OCI-LY1 (cell line): Measurements from ENCODE around the gene KLK13.

Experiments used
- H2AFZ ChIP-seq: fragments of 200-600 bp; sonication (generic), shearing (Covaris generic); 2 replicates; pipeline ENCODE4 v1.6.0; 2014; ENCODE audit warnings: antibody characterized with exemption, mild to moderate bottlenecking, low read length
- H3F3A ChIP-seq: fragments of 200-600 bp; sonication (generic), shearing (Covaris generic); 2 replicates; pipeline ENCODE4 v1.6.0; 2014; ENCODE audit warnings: mild to moderate bottlenecking, antibody characterized with exemption, low read length, moderate library complexity; ENCODE audit not compliant: insufficient read depth
- H3K27ac ChIP-seq: fragments of 200-600 bp; sonication (generic); 2 replicates; pipeline ENCODE4 v1.5.1; 2014; ENCODE audit warnings: low read length, mixed run types, mild to moderate bottlenecking, low read depth; ENCODE audit not compliant: poor library complexity, severe bottlenecking
- H3K27me3 ChIP-seq: fragments of 200-600 bp; sonication (generic); 2 replicates; pipeline ENCODE4 v1.6.0; 2014; ENCODE audit warnings: antibody characterized with exemption, mild to moderate bottlenecking, low read length, moderate library complexity; ENCODE audit not compliant: insufficient read depth
- H3K36me3 ChIP-seq: fragments of 200-600 bp; sonication (generic); 2 replicates; pipeline ENCODE4 v1.6.1; 2014; ENCODE audit warnings: mild to moderate bottlenecking, antibody characterized with exemption, low read length, moderate library complexity, mixed read lengths; ENCODE audit not compliant: insufficient read depth
- H3K4me1 ChIP-seq: fragments of 200-600 bp; sonication (generic); 2 replicates; pipeline ENCODE4 v1.5.1; 2014; ENCODE audit warnings: mild to moderate bottlenecking, low read length, moderate library complexity; ENCODE audit not compliant: insufficient read depth, severe bottlenecking
- H3K4me2 ChIP-seq: fragments of 200-600 bp; sonication (generic), shearing (Covaris generic); 2 replicates; pipeline ENCODE4 v1.6.1; 2014; ENCODE audit warnings: low read length
- H3K4me3 ChIP-seq: fragments of 200-600 bp; sonication (generic); 2 replicates; pipeline ENCODE4 v1.5.1; 2014; ENCODE audit warnings: low read length, low read depth, mild to moderate bottlenecking, mixed read lengths; ENCODE audit not compliant: poor library complexity, severe bottlenecking
- H3K79me2 ChIP-seq: fragments of 200-600 bp; shearing (Covaris generic); 2 replicates; pipeline ENCODE4 v1.6.1; 2016; ENCODE audit warnings: mixed run types, low read length, mixed read lengths; ENCODE audit not compliant: insufficient read depth
- H3K9ac ChIP-seq: fragments of 200-600 bp; sonication (generic), shearing (Covaris generic); 2 replicates; pipeline ENCODE4 v1.6.1; 2014; ENCODE audit warnings: mild to moderate bottlenecking, low read length, mixed read lengths
- H3K9me2 ChIP-seq: fragments of 200-600 bp; sonication (generic), shearing (Covaris generic); 2 replicates; pipeline ENCODE4 v1.6.1; 2014; ENCODE audit warnings: low read depth, mild to moderate bottlenecking, low read length, mixed read lengths
- H3K9me3 ChIP-seq: fragments of 200-600 bp; shearing (Covaris generic); 2 replicates; pipeline ENCODE4 v1.6.1; 2014; ENCODE audit warnings: low read length, mixed read lengths
- H4K20me1 ChIP-seq: fragments of 200-600 bp; sonication (generic), shearing (Covaris generic); 2 replicates; pipeline ENCODE4 v1.6.0; 2016; ENCODE audit warnings: mild to moderate bottlenecking, low read length; ENCODE audit not compliant: insufficient read depth
- EZH2 ChIP-seq: fragments of 200-600 bp; sonication (generic), shearing (Covaris generic); IDR thresholded peaks from 2 replicates; pipeline ENCODE4 v1.8.0; 2017; ENCODE audit warnings: borderline replicate concordance, mixed run types, mild to moderate bottlenecking, antibody characterized with exemption, low read length, moderate library complexity, mixed read lengths
- TF ChIP-seq, protein P1 (sequence below): fragments of 200-600 bp; sonication (generic), shearing (Covaris generic); IDR thresholded peaks from 2 replicates; pipeline ENCODE4 v1.5.1; 2017; ENCODE audit warnings: mild to moderate bottlenecking, antibody characterized with exemption, low read length, moderate library complexity, mixed read lengths

KLK13 gene

DNA sequence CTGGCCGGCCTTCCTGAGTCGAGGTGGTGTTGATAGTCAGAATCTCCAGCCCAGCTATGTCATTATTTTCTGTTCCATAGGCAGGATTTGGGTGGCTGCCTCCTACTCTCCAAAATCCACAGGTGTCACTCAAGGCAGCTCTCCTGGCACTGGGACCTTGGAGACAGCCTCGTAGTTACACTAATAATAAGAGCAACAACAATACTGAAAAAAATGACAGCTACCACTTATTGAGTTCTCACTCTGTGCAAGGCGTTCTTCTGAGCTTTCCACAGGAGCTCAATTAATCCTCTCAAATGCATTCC is 17.9 kb downstream of the KLK13 start:
- no peaks in the 10 kb centered on the region; the same call in 1 of the 2 replicates for H3K27me3 ChIP-seq
- H4K20me1 ChIP-seq = no peaks in the 10 kb centered on the region
- H2AFZ ChIP-seq = no peak overlapping the region
- H3K36me3 ChIP-seq = no peaks in the 10 kb centered on the region
- no peaks in the 10 kb centered on the region for H3K9me2 ChIP-seq
- no peak overlapping the region for H3K4me3 ChIP-seq
- H3F3A ChIP-seq = no peaks in the 10 kb centered on the region
- TF ChIP-seq, protein P1, sequence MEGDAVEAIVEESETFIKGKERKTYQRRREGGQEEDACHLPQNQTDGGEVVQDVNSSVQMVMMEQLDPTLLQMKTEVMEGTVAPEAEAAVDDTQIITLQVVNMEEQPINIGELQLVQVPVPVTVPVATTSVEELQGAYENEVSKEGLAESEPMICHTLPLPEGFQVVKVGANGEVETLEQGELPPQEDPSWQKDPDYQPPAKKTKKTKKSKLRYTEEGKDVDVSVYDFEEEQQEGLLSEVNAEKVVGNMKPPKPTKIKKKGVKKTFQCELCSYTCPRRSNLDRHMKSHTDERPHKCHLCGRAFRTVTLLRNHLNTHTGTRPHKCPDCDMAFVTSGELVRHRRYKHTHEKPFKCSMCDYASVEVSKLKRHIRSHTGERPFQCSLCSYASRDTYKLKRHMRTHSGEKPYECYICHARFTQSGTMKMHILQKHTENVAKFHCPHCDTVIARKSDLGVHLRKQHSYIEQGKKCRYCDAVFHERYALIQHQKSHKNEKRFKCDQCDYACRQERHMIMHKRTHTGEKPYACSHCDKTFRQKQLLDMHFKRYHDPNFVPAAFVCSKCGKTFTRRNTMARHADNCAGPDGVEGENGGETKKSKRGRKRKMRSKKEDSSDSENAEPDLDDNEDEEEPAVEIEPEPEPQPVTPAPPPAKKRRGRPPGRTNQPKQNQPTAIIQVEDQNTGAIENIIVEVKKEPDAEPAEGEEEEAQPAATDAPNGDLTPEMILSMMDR = no peak
- H3K9ac ChIP-seq = no peak overlapping the region
- no peaks in the 10 kb centered on the region for H3K79me2 ChIP-seq
- H3K9me3 ChIP-seq = no peaks in the 10 kb centered on the region
- H3K4me1 ChIP-seq = no peaks in the 10 kb centered on the region
- no peak overlapping the region for H3K4me2 ChIP-seq
- no peak overlapping the region for H3K27ac ChIP-seq

DNA sequence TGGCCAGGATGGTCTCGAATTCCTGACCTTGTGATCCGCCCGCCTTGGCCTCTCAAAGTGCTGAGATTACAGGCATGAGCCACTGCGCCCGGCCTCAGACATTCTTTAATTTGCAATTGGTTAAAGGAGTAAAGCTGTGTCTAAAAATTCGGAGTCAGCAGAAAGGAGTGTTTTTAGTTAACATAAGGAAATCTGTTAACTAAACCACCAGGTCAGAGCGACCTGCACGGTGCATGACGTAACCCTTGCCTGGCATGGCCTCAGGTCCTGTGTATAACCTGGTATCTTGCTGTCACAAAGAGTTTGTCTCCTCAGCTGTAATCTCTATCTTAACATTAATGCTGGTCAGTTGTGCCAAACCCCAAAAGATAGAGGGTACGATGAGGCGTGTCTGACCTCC is 20.6 kb downstream of the KLK13 start:
- no peaks in the 10 kb centered on the region for H3K9me2 ChIP-seq
- no peaks in the 10 kb centered on the region for H3K9me3 ChIP-seq
- H3K27me3 ChIP-seq = no peaks in the 10 kb centered on the region
- no peak for TF ChIP-seq EZH2
- TF ChIP-seq, protein P1 = no peak
- no peaks in the 10 kb centered on the region for H4K20me1 ChIP-seq
- H3K36me3 ChIP-seq = no peaks in the 10 kb centered on the region
- H3F3A ChIP-seq = no peaks in the 10 kb centered on the region
- no peaks in the 10 kb centered on the region for H3K4me1 ChIP-seq
- no peak overlapping the region for H3K9ac ChIP-seq
- no peak overlapping the region for H3K27ac ChIP-seq
- no peak overlapping the region for H3K4me3 ChIP-seq
- no peak overlapping the region for H3K4me2 ChIP-seq
- no peak overlapping the region for H2AFZ ChIP-seq
- H3K79me2 ChIP-seq = no peaks in the 10 kb centered on the region

DNA sequence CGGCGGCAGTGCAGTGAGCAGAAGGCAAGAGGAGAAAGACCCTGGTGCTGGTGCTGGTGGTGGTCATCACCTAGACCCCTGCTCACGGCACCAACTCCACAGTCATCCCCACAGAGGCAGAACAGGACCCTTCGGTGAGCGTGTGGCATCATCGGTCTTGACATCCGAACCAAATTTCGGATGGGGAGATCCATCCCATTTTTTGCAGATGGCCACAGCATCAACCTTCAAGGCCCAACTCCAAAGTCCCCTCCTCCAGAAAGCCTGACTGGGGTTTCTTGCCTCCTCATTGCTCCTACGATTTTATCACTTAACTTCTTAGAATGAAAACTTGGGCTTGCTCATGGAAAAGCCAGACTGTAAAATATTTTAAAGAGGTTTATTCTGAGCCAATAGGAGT is 21.4 kb downstream of the KLK13 start:
- no peaks in the 10 kb centered on the region for H3K9me3 ChIP-seq
- H3K9me2 ChIP-seq = no peaks in the 10 kb centered on the region
- no peaks in the 10 kb centered on the region for H3K4me1 ChIP-seq
- H3K27me3 ChIP-seq = no peaks in the 10 kb centered on the region
- no peaks in the 10 kb centered on the region for H4K20me1 ChIP-seq
- H3K36me3 ChIP-seq = no peaks in the 10 kb centered on the region
- TF ChIP-seq, protein P1 = no peak
- no peak for TF ChIP-seq EZH2
- no peaks in the 10 kb centered on the region for H3K79me2 ChIP-seq
- no peak overlapping the region for H3K4me3 ChIP-seq
- H3K27ac ChIP-seq = no peak overlapping the region
- no peak overlapping the region for H2AFZ ChIP-seq
- no peak overlapping the region for H3K4me2 ChIP-seq
- H3K9ac ChIP-seq = no peak overlapping the region
- no peaks in the 10 kb centered on the region for H3F3A ChIP-seq
